Amniotic epithelial cell (primary cell): ENCODE measurements around the gene RNF166.

Experiments used
- DNase-seq: peaks from one replicate; pipeline ENCODE4 v3.0.0-alpha.2; 2010; ENCODE audit warnings: low read depth

The RNF166 gene

DNA sequence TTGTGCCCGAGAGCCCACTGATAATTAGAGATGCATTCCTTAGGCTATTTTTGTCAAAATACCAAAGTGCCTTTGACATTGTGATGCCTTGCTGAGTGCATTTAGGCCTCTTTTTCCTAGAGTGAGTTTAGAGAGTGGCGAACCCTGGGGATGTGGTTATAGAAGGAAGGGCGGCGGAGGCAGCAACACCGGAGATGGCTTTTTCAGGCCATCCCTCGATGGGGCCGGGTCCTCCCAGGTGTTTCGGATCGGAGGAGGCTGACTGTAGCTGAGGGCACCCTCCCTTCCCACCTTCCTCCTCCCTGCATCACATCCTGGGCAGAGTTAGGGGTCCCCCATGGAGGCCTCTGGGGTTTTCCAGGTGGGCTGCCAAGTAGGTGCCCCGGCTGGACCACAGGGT lies 13.3 kb downstream of the RNF166 start:
- DNase-seq = no peak

DNA sequence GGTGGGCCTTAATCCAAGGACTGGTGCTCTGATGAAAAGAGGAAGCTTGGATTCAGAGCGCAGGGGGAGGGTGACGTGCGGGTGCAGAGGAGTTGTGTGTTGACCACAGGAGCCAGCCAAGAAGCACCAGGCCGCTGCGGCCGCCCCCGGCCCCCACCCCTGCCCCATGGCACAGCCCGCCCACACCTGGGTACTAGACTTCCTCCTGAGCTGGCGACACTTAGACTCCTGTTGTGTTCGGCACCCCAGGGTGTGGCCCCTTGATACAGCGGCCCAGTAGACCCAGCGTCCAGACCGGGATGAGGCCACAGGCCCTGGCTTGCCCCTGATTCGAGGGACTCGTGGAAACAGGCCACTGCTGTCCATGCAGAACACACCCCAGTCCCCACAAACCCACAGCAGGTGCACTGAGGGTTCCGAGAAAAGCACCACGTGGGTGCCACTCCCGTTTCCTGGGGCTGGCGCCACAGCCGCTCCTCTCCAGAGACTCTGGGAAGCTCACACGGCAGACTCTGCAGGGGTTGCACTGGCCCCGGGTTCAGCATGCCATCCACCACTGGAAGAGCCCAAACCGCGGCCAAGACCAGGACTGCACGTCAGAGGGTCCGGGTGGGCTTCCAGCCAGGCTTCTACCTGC lies 14.2 kb downstream of the RNF166 start:
- DNase-seq = no peak

DNA sequence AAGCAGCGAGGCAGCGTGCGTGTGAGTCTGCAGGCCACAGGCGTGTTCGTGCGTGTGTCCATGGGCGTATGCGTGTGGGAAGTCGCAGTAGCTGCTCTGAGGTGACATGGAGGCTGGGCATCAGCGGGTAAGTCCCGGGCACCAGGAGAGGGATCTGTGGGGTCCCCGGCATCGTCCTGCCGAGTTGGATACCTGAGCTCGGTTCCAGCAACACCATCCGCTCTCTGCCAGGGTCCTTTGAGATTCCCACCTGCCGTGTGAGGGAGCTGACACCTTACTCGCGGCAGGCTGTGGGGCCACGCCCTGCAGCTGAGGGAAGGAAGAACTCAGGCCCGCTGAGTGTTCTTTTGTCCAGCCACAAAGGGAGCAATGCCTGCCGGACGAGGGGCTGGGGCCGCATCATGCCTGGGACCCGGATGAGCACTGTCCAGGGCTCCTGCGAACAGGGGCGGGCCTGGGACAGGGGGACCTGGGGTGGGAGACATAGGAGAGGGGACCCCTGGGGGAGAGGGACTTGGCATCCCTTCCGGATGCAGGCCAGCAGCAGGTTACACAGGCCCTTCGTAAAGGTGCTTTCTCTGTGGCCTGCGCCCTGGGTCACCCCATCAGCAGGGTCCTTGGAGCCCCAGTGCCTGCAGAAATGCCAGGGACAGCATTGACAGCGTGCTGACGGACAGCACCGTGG lies 14.9 kb downstream of the RNF166 start:
- no peak for DNase-seq

DNA sequence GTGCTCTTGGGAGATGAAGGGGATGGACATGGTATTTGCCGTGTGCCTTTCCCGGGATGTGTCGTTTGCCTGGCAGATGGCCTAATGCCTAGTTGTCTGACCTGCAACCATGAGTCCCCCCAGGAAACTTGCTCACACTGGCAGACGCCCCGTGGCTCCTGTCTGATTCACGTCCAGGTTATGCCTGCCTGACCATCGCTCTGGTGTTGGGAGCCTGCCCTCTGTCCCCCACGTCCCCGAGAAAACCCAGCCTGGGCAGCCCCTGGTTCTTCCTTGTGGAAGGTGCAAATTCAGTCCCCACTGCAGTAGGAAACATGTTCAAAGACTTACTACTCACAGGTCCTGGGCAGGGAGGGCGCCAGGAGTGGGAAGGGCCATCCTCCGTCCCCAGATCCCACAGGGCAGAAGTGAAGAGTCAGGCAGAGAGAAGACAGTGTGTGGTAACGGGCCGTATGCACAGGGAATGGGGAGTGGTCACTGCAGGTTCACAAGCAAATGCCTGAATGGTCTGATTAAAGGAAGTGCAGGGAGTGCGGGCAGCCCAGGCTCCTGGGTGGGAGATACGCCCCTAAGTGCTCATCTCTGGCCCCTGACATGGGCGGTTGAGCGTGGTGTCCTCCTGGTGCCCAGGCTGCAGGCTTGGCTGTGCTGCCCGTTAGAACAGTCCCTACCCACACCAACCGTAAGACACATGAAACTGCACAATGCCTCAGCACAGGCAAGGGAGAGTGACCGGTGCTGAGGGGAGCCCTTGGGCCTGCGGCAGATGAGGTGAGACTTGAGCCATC lies 15.7 kb downstream of the RNF166 start:
- DNase-seq = no peak

DNA sequence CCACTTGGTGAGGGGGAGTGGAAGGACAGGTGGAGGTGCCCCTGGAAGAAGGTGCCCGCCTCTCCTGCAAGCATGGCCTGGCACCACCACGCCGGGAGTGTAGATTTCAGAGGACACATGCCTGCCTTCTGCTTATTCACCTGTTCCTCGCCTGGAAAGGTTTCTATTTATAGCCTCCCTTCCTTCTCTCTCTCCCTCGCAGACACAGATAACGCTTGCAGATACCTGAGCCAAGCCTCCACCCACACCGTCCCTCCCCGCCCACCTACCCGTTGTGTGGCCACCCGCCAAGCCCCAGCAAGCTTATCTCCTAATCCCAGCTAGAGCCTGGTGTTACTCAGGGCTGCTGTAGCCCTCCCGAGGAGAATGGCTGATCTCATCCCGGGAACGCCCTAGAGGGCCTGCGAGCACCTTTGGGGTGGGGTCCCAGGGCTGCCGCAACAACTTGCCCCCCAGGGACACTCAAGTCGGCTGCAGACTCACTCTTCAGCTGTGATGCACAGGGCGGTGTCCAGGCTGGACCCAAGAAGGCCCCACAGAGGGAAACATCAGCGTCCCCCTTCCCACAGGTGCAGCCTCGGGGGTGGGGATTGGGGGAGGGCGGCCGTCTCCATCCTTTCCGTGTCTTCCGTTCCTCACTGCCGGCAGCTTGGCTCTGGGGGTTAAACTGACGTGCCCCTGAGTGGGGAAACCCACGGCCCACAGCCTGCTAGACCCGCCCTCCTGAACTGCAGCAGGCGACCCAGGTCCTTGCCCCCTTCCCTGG lies 18.0 kb downstream of the RNF166 start:
- DNase-seq = peak; percentile 55

DNA sequence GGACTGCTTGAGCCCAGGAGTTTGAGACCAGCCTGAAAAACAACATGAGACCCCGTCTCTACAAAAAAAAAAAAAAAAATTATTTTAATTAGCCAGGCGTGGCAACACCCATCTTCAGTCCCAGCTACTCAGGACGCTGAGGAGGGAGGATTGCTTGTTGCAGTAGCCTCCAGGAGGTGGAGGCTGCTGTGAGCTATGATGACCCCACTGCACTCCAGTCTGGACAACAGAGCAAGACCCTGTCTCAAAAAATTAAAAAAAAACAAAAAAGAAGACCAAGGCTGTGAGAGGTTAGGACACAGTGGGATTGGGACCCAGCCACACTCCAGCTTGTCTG lies 18.6 kb downstream of the RNF166 start:
- no peak for DNase-seq

DNA sequence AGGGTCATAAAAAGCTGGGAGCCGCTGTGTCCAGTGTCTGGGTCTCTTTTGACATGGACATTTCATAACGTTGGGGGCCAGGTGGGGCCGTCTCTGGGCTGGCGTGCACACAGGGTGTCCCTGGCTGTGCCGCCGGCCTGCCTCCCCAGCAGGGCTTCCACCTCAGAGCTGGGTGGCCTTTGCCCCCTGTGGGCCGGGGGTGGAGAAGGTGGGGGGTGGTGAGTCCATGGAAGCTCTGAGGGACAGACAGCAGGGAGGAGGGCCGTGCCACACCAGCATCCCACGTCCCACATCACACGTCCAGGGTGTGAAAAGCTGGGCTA lies 19.0 kb downstream of the RNF166 start:
- DNase-seq = no peak

DNA sequence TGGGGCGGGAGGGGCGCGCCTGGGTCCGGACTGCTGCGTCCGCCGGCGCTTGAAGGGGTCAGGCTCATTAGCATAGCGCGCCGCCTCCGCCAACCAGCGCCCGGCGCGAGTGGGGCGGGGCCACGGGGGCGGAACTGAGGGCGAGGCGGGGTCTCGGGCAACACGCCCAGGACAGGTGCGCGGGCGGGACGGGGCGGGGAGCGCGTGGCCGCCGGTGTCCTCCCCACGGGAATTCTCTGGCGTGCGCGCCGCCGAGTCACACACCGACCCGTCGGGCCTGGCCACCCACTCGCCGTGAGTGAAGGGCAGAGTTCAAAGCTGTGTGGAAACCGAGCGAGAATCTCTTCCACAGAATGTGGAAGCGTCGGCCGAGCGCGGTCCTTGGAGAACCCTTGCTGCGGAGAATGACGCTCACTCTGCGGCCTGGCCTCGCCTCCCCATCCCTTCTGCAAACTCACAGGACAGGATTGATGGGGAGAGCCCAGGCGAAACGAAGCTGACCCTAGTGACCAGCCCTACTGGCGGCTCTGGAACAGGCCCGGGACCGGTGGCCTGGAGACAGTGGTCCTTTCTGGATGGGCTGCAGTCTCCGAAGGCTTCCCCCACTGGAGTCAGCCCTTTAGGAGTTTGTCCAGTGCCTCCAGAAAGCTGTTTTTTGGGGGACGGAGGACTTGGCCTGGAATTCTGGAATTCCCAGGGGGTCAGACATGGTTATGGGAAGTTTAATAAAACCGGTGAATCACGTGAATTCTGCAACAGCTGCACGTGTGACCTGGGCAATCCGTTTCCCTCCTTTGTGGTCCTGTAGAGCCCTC lies 19.6 kb downstream of the RNF166 start, which contains the start of gene SNAI3:
TSS of gene SNAI3 (minus strand) at position 69 of the 815 bp plus-strand sequence. CDS start 101 bp downstream, outside the sequence.
- peak; percentile 35 for DNase-seq

DNA sequence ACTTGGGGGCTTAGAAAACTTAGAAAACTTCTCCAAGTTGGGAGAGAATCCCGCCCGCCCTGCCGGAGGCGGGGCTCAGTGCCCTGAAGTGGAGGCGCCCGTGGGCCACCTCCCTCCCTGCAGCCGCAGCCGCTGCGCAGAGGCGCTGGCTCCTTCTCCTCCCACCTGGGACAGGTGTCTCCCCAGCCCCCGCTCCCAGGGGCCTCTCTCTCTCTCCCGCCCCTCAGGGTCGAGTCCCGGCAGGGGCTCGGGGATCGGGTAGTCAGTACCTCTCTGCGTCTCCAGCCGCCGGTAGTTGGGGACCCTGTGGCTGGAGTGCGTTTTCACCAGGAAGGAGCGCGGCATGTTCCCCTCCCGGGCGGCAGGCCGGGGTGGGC lies 20.2 kb downstream of the RNF166 start:
- DNase-seq = no peak

DNA sequence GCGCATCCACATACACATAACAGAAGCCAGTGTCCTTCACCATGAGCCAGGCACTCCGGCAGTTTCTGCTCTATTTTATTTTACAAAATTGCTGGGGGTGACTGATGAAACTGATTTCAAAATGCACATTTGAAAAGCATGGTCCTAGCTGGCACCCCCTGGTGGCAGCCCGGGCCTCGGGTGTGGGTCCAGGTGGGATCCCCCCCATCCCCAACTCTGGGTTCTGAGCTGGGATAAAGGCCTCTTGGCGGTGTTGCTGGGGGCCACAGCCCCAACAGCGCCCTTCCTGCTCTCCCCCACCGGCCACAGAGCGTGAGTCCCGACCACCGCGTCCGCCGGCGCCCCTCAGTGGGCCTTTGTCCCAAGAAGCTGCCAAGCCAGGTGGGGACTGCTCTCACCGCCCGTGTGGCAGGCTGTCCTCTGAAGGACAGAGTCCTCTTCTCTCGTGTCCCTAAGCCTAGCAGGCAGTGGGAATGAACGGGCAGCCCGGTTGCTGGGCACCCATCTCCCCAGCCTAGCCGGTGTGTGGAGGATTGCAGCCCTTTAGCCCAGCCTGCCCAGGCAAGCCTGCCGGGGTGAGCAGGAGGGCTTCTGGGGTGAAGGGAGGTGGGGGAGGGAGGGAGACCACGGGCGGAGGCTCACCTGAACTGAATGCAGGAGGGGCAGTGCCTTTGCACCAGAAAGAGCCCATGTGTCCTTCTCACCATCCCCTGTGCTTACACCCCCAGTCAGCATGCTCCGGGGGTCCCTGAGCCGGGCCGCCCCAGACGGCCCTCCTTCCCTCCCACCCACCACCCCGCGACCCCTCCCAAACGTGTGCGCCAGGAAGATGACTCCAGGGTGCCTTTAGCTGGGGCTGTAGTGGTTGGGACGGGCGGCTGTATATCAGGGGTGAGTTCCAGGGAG lies 20.8 kb downstream of the RNF166 start:
- DNase-seq = peak; percentile 65

DNA sequence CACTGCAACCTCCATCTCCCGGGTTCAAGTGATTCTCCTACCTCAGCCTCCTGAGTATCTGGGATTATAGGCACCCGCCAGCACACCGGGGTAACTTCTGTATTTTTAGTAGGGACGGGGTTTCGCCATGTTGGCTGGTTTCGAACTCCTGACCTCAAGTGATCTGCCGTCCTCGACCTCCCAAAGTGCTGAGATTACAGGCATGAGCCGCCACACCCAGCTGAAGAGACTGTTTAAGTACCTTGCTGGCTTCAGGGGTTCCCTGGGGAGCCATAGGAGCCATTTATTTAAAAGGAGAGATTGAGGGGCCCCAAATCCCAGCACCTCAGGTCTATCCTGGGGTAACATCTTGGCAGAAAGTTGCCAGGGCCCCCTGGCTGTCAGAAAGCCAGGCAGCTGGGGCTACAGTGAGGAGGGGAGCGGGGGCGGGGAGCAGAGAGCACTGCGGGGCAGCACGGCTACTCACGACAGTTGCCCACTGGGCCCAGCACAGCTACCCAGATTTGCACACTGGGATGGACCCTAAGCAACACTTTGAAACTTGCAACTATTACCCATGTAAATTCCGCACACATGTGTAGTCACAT lies 21.5 kb downstream of the RNF166 start:
- no peak for DNase-seq

DNA sequence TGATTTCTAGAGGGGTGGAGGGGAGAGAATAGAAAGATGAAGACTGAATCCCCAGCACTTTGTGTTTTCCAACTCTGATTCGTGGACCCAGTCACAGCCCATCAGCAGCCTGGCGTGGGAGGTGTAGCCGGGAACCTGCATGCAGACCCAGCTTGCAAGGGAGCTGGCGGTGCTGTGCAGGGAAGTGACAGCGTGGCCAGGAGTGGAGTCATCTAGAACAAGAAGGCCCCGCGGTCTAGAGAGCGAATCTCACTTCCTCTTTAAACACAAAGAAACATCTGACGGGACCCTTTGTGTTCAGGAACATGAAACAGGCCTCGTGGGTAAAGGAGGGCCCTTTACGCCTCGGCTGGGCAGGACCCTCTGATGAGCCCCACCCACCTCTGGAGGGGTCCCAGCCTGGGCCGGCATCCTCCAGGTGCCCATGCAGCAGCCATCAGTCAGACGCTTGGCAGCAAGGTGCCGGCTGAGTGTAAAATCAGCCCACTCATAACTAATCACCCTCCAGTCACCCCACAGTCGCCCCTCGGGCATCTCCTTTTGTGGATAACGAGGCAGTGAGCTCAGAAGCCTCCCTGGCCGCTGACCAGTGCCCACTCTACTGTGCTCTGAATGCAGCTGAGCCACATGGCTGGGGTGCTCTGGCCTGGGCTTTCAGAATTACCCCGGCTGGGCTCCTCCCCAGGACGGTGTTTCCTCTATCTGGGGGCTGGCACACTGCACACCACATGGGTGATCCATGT lies 24.3 kb downstream of the RNF166 start:
- DNase-seq = no peak

DNA sequence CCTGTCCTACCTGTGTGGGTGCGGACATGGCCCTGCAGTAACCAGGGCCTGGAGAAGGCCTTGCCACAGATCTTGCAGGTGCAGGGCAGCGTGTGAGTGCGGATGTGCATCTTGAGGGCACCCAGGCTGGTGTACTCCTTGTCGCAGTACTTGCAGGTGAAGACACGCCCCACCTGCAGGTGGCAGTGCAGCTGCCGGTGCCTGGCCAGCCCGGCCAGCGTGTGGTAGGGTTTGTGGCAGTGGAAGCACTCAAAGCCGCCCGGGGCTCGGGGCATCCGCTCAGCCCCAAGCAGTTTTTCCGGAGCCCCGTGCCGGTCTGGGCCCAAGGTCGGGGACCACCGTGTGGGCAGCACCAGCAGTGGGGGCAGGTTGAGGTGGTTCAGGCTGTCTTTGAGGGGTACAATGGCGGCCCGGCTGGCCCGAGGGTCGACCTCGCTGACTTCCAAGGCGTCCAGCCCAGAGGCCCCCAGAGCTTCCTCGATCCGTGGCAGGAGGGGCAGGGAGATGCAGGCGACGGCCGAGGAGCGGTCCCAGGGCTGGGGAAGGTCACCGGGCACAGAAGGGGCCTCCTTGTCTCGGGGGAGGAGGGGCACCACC lies 25.0 kb downstream of the RNF166 start:
- no peak for DNase-seq

DNA sequence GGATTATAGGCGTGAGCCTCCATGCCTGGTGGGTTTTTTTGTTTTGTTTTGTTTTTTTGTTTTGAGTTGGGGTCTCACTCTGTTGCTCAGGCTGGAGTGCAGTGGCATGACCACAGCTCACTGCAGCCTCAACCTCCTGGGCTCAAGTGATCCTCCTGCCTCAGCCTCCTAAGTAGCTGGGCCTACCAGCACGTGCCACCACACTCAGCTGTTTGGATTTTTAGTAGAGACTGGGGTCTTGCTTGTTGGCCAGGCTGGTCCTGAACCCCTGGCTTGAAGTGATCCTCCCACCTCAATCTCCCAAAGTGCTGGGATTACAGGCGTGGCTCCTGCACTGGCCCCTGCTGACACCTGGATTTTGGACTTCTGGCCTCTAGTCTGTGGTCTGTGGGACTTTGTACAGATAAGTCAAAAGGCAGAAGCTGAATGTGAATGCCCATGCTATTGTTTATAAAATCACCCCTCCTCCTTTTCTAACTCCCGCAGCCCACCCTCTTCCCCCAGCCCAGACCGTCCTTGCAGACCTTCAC lies 25.6 kb downstream of the RNF166 start:
- DNase-seq = no peak

DNA sequence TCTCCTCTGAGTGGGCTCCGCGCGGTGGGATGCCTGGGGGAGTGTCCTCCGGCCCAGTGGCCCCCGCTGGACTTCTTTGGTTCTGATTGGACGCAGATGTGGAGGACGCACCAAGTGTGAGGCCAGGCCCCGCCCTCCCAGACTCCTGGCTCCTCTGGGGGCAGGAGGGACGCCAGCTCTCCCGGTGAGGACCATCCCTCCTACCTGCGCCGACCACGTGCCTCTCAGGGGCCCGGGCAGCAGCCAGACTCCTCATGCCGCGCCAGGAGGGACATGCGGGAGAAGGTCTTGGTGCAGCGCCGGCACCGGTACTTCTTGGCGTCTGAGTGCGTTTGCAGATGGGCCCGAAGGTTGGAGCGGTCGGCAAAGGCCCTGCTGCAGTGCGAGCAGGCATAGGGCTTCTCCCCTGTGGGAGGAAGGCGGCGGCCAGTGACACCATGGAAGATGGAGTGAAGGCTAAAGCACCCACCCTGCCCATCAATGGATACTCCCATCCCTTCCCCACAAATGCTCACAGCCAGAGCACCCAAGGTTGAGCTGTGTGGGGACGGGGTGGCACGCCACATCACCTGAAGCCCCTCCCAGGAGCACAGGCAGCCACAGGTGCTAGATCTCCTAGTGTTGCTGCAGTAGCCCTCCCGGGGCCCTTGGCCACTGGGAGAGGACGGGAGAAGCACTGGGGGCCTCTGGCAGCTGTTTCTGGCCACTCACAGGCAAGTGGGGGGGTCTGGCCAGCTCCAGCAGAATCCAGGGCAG lies 27.8 kb downstream of the RNF166 start:
- DNase-seq = no peak

DNA sequence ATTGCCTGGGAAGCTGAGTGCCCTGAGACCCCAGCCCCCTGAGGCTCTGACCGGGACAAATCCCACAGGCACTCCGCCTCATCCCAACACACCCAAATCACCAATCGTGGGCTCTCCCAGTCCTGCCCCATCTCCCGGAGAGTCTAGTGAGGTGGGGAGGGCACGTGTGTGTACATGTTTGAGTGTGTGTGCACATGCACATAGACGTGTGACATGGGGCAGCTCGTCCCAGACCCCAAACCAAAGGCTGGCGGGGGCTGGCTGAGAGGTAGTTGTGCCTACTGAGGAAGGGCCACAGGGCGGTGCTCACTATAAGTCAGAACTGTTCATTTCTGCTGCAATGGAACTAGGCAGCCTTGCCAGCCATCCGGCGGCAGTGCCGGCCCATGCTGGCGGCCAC lies 28.5 kb downstream of the RNF166 start:
- no peak for DNase-seq

DNA sequence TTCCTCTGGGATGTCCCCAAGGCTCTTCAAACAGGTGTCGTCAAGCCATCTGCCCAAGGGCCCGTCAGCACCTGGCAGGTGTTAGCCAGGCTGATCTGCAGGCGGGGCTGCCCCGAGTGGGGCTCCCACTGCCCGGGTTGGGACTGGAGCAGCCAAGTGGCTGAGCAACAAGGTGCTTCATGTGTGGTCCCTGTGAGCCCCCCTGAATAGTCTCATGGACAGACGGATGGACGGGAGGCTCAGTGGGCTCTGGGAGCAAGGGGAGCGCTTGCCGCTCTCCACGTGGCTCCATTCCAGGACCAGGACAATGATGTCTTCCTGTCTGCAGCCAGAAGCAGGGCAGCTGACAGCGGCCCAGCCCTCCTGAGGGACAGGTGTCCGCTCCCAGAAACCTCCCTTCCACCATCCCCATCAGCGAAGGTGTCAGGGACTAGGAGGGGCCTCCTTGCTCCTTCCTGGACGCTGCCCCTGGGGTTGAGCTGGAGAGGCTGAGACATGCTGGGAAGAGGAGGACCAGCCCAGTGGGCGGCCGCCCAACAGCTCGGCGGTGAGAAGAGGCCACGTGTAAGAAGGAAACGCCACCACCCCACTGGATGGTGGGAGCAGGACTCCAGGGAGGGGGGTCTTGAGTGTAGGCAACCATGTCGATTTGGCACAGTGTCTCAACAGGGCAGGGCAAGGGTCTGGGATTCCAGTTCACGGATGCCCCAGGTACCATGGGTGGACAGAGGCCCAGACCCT lies 29.5 kb downstream of the RNF166 start:
- DNase-seq = no peak
